ENCODE results near the gene BGN. TPM values are rescaled to one million over a fixed set of nuclear protein-coding genes. Genes with fewer than 3 reads are reported as not detected.

The BGN gene
- total RNA-seq, 2 experiments from 2014 or later = not detected

DNA sequence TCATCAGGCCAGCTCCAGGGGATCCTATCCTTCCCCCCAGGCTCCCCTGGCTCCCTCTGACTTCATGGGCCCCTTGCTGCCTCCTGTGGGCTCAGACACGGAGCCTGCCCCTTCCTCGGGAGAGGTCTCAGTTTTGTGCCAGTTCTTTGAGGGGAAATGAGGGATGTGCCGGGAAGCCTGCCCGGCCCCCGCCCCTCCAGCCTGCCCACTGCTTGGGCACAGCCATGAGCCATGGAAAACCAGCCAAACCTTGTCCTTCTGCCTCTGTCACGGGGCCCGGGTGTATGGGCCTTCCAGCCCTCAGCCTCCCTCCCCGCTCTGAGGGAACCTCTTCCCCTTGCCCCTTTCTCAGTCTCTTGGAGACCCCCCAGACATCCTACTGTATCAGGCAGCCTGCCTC lies 6.8 kb downstream of the BGN start:
- ChIA-PET POLR2A (no interaction called here), CTCF (ENCODE audit: unreplicated experiment) (no interaction called here)
- no peaks in the 10 kb centered on the region for H3K79me2 ChIP-seq (ENCODE audit: insufficient read depth, low read depth, low read length)
- DNase-seq (ENCODE audit: low spot score) = no peak
- no peaks in the 10 kb centered on the region for H3K4me1 ChIP-seq (ENCODE audit: insufficient read depth, low read length, poor library complexity, severe bottlenecking)
- H2AFZ ChIP-seq (ENCODE audit: low read length) = no peak overlapping the region
- H3K27ac ChIP-seq (ENCODE audit: low read depth, low read length, poor library complexity, severe bottlenecking) = no peak overlapping the region
- no peak overlapping the region for H3K4me3 ChIP-seq (ENCODE audit: low read depth, low read length, poor library complexity, severe bottlenecking)
- BruUV-seq (replicated peaks) = no TSS peak
- TF ChIP-seq CTCF (conservative IDR thresholded peaks at IDR 0.05; ENCODE audit: low read length) (no peak), EZH2phosphoT487 (IDR thresholded peaks at IDR 0.05; ENCODE audit: borderline replicate concordance, low read depth, low read length) (no peak)
- intact Hi-C loops (cut with micrococcal nuclease; ENCODE audit: unreplicated experiment) = no loop called here
- H3K4me2 ChIP-seq (ENCODE audit: low read length) = no peak overlapping the region
- H3K36me3 ChIP-seq (ENCODE audit: insufficient read depth, low read length) = no peaks in the 10 kb centered on the region
- H3K9me3 ChIP-seq (ENCODE audit: low read length) = no peaks in the 10 kb centered on the region
- no peaks in the 10 kb centered on the region for H3K9me2 ChIP-seq (ENCODE audit: insufficient read depth, low read length)
- H4K20me1 ChIP-seq (ENCODE audit: insufficient read depth, low read length) = no peaks in the 10 kb centered on the region

GRCh38 chrX:153502131-153502530 lies 7.4 kb downstream of the BGN start:
- no peak overlapping the region for H3K4me2 ChIP-seq (ENCODE audit: low read length)
- no peaks in the 10 kb centered on the region for H3K79me2 ChIP-seq (ENCODE audit: insufficient read depth, low read depth, low read length)
- no peak overlapping the region for H3K4me3 ChIP-seq (ENCODE audit: low read depth, low read length, poor library complexity, severe bottlenecking)
- no peaks in the 10 kb centered on the region for H3K36me3 ChIP-seq (ENCODE audit: insufficient read depth, low read length)
- DNase-seq (ENCODE audit: low spot score) = no peak
- H3K27ac ChIP-seq (ENCODE audit: low read depth, low read length, poor library complexity, severe bottlenecking) = no peak overlapping the region
- H3K9me2 ChIP-seq (ENCODE audit: insufficient read depth, low read length) = no peaks in the 10 kb centered on the region
- H3K9me3 ChIP-seq (ENCODE audit: low read length) = no peaks in the 10 kb centered on the region
- ChIA-PET POLR2A (no interaction called here), CTCF (ENCODE audit: unreplicated experiment) (no interaction called here)
- intact Hi-C loops (cut with micrococcal nuclease; ENCODE audit: unreplicated experiment) = no loop called here
- TF ChIP-seq CTCF (conservative IDR thresholded peaks at IDR 0.05; ENCODE audit: low read length) = no peak
- no peak for TF ChIP-seq EZH2phosphoT487 (IDR thresholded peaks at IDR 0.05; ENCODE audit: borderline replicate concordance, low read depth, low read length)
- H2AFZ ChIP-seq (ENCODE audit: low read length) = no peak overlapping the region
- no peaks in the 10 kb centered on the region for H3K4me1 ChIP-seq (ENCODE audit: insufficient read depth, low read length, poor library complexity, severe bottlenecking)
- no peaks in the 10 kb centered on the region for H4K20me1 ChIP-seq (ENCODE audit: insufficient read depth, low read length)
- BruUV-seq (replicated peaks) = no TSS peak

- Histone ChIP-seq H3K9me3 (ENCODE audit: low read length) (no peaks in the 10 kb centered on the region), H3K36me3 (ENCODE audit: insufficient read depth, low read length) (no peaks in the 10 kb centered on the region), H3K4me3 (ENCODE audit: low read depth, low read length, poor library complexity, severe bottlenecking) (no peak overlapping the region), H3K4me1 (ENCODE audit: insufficient read depth, low read length, poor library complexity, severe bottlenecking) (no peaks in the 10 kb centered on the region), H3K4me2 (ENCODE audit: low read length) (no peak overlapping the region), H4K20me1 (ENCODE audit: insufficient read depth, low read length) (no peaks in the 10 kb centered on the region), H2AFZ (ENCODE audit: low read length) (no peak overlapping the region), H3K27ac (ENCODE audit: low read depth, low read length, poor library complexity, severe bottlenecking) (no peak overlapping the region), H3K79me2 (ENCODE audit: insufficient read depth, low read depth, low read length) (no peaks in the 10 kb centered on the region), H3K9me2 (ENCODE audit: insufficient read depth, low read length) (no peaks in the 10 kb centered on the region)
- no peak for TF ChIP-seq CTCF (conservative IDR thresholded peaks at IDR 0.05; ENCODE audit: low read length)
- no TSS peak for BruUV-seq (replicated peaks)
- POLR2A ChIA-PET = no interaction called here
- CTCF ChIA-PET (ENCODE audit: unreplicated experiment) = no interaction called here
- intact Hi-C loops (cut with micrococcal nuclease; ENCODE audit: unreplicated experiment) = no loop called here
- no peak for DNase-seq (ENCODE audit: low spot score)
Observed at GRCh38 chrX:153502796-153503195, 8.0 kb downstream of the BGN start.
